ENCODE data around the gene TENT4A.

DNA sequence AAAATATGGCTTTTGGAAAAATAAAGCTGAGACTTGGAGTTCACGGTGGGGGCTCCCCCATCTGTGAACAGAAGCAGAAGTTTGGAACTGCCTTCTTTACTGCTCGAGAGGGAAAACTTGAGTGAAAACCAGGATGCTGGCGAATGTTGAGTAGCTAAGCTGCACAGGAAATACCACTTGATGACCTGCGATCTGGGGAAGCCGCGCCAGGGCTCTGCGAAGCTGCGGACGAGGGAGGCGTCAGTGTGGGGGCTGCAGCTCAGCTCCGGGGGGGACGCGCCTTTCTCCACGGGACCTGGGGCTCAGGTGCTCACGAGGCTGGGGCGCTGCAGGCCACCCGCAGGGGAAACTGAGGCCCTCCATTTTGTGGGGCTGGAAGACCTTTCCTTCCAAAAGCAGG is 62.3 kb downstream of the TENT4A start:
- TF ChIP-seq, protein P1, sequence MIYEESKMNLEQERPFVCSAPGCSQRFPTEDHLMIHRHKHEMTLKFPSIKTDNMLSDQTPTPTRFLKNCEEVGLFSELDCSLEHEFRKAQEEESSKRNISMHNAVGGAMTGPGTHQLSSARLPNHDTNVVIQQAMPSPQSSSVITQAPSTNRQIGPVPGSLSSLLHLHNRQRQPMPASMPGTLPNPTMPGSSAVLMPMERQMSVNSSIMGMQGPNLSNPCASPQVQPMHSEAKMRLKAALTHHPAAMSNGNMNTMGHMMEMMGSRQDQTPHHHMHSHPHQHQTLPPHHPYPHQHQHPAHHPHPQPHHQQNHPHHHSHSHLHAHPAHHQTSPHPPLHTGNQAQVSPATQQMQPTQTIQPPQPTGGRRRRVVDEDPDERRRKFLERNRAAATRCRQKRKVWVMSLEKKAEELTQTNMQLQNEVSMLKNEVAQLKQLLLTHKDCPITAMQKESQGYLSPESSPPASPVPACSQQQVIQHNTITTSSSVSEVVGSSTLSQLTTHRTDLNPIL (CRISPR knock-in tag; IDR thresholded peaks at IDR 0.05; ENCODE audit: low read depth), result no peak
- no peak for TF ChIP-seq CSDC2 (CRISPR knock-in tag; IDR thresholded peaks at IDR 0.05)
- TF ChIP-seq ISL1 (CRISPR knock-in tag; IDR thresholded peaks at IDR 0.05), result no peak
